Trophoblast cell (in vitro differentiated cells and primary cell): ENCODE results near the gene C11orf68.

Source experiments
- DNase-seq, 2 donors: peaks; one replicate each; pipeline ENCODE4 v3.0.0-alpha.2; 2016
- H2AFZ ChIP-seq: 2 replicates; pipeline ENCODE4 v1.6.1; 2013; ENCODE audit warnings: low read length, moderate library complexity, mild to moderate bottlenecking; ENCODE audit not compliant: insufficient read depth, poor library complexity
- H2AK5ac ChIP-seq: 2 replicates; pipeline ENCODE4 v1.6.1; 2013; ENCODE audit warnings: mild to moderate bottlenecking, low read length
- H2BK120ac ChIP-seq: 2 replicates; pipeline ENCODE4 v1.6.1; 2013; ENCODE audit warnings: low read length, mild to moderate bottlenecking, moderate library complexity; ENCODE audit not compliant: insufficient read depth, poor library complexity
- H2BK12ac ChIP-seq: 2 replicates; pipeline ENCODE4 v1.6.1; 2013; ENCODE audit warnings: mild to moderate bottlenecking, low read length, moderate library complexity
- H2BK5ac ChIP-seq: 2 replicates; pipeline ENCODE4 v1.6.1; 2013; ENCODE audit warnings: low read length, low read depth, moderate library complexity, mild to moderate bottlenecking; ENCODE audit not compliant: poor library complexity
- H3K14ac ChIP-seq: 2 replicates; pipeline ENCODE4 v1.6.1; 2013; ENCODE audit warnings: mild to moderate bottlenecking, low read length
- H3K18ac ChIP-seq: 2 replicates; pipeline ENCODE4 v1.6.1; 2013; ENCODE audit warnings: mild to moderate bottlenecking, low read length
- H3K23ac ChIP-seq: 2 replicates; pipeline ENCODE4 v1.6.1; 2013; ENCODE audit warnings: low read length
- H3K27ac ChIP-seq: 2 replicates; pipeline ENCODE4 v1.5.1; 2013; ENCODE audit warnings: low read depth, mild to moderate bottlenecking, inconsistent platforms, low read length, moderate library complexity
- H3K27me3 ChIP-seq: 2 replicates; pipeline ENCODE4 v1.6.1; 2013; ENCODE audit warnings: inconsistent platforms, mild to moderate bottlenecking, low read length, moderate library complexity; ENCODE audit not compliant: insufficient read depth
- H3K36me3 ChIP-seq, 2 experiments: 1 replicate in 1 of 2; 2 replicates in 1 of 2; pipeline ENCODE4 v1.6.1; 2013; ENCODE audit warnings: low read length in 2 of 2, mild to moderate bottlenecking in 2 of 2, moderate library complexity in 1 of 2; ENCODE audit not compliant: insufficient read depth in 2 of 2, control insufficient read depth in 1 of 2
- H3K4ac ChIP-seq: 2 replicates; pipeline ENCODE4 v1.6.1; 2013; ENCODE audit warnings: low read depth, mild to moderate bottlenecking, low read length, moderate library complexity
- H3K4me1 ChIP-seq, 2 experiments: 1 replicate in 1 of 2; 2 replicates in 1 of 2; pipeline ENCODE4 v1.6.1; 2013; ENCODE audit warnings: low read length in 2 of 2, mild to moderate bottlenecking in 2 of 2, moderate library complexity in 1 of 2; ENCODE audit not compliant: insufficient read depth in 2 of 2, control insufficient read depth in 1 of 2
- H3K4me2 ChIP-seq: 2 replicates; pipeline ENCODE4 v1.6.1; 2013; ENCODE audit warnings: inconsistent platforms, mild to moderate bottlenecking, low read length, moderate library complexity
- H3K4me3 ChIP-seq: 2 replicates; pipeline ENCODE4 v1.5.1; 2013; ENCODE audit warnings: mild to moderate bottlenecking, low read depth, low read length, inconsistent platforms
- H3K79me1 ChIP-seq: one replicate; pipeline ENCODE4 v1.6.1; 2013; ENCODE audit warnings: low read length
- H3K79me2 ChIP-seq: 2 replicates; pipeline ENCODE4 v1.6.1; 2013; ENCODE audit warnings: low read length, mild to moderate bottlenecking; ENCODE audit not compliant: control insufficient read depth, insufficient read depth, poor library complexity
- H3K9ac ChIP-seq: 2 replicates; pipeline ENCODE4 v1.6.1; 2013; ENCODE audit warnings: mild to moderate bottlenecking, low read length
- H3K9me3 ChIP-seq: 2 replicates; pipeline ENCODE4 v1.6.1; 2013; ENCODE audit warnings: low read depth, mild to moderate bottlenecking, control low read depth, inconsistent platforms, low read length; ENCODE audit not compliant: insufficient read depth
- H4K12ac ChIP-seq: 2 replicates; pipeline ENCODE4 v1.6.1; 2013; ENCODE audit warnings: low read depth, mild to moderate bottlenecking, low read length, moderate library complexity
- H4K8ac ChIP-seq: 2 replicates; pipeline ENCODE4 v1.6.1; 2013; ENCODE audit warnings: low read depth, mild to moderate bottlenecking, low read length, moderate library complexity
- H4K91ac ChIP-seq: one replicate; pipeline ENCODE4 v1.6.1; 2013; ENCODE audit warnings: low read depth, mild to moderate bottlenecking, low read length, moderate library complexity
- WGBS: extraction: QIAGEN DNeasy Blood & Tissue Kit; methylation state at CpG from one replicate; pipeline ENCODE4 v1.1.7; 2013; ENCODE audit warnings: missing lambda C conversion rate; ENCODE audit not compliant: insufficient read length, insufficient coverage; ENCODE audit errors: extremely low coverage; 5-methylcytosine and 5-hydroxymethylcytosine counted together

Gene C11orf68

GRCh38 chr11:65882120-65883057 lies 36.5 kb downstream of the C11orf68 start:
- DNase-seq, result no peak
- no peak overlapping the region for H4K91ac ChIP-seq
- H3K4me3 ChIP-seq, result no peak overlapping the region
- H3K79me2 ChIP-seq, result no peaks in the 10 kb centered on the region
- no peak overlapping the region for H2BK120ac ChIP-seq
- WGBS, result no CpG with 5 or more reads among the region's 30 CpGs
- H3K4me1 ChIP-seq, result peaks cover 2 to 6% of the 10 kb centered on the region in 2 experiments
- H3K79me1 ChIP-seq, result no peaks in the 10 kb centered on the region
- H3K4ac ChIP-seq, result no peak overlapping the region
- no peak overlapping the region for H3K27ac ChIP-seq
- H3K18ac ChIP-seq, result no peak overlapping the region
- H3K9ac ChIP-seq, result no peak overlapping the region
- H4K12ac ChIP-seq, result no peak overlapping the region
- H2BK12ac ChIP-seq, result no peak overlapping the region
- H3K27me3 ChIP-seq, result no peaks in the 10 kb centered on the region
- no peak overlapping the region for H3K4me2 ChIP-seq
- no peak overlapping the region for H2AFZ ChIP-seq
- no peak overlapping the region for H3K23ac ChIP-seq
- H4K8ac ChIP-seq, result no peak overlapping the region
- peaks cover 2% of the 10 kb centered on the region for H3K9me3 ChIP-seq
- no peak overlapping the region for H2BK5ac ChIP-seq
- H2AK5ac ChIP-seq, result no peak overlapping the region
- peaks cover 46 to 49% of the 10 kb centered on the region in 2 experiments for H3K36me3 ChIP-seq
- no peak overlapping the region for H3K14ac ChIP-seq

GRCh38 chr11:65880844-65881421 lies 37.9 kb downstream of the C11orf68 start:
- H3K79me1 ChIP-seq, result no peaks in the 10 kb centered on the region
- no peak overlapping the region for H4K12ac ChIP-seq

GRCh38 chr11:65880027-65880426 lies 38.8 kb downstream of the C11orf68 start:
- Histone ChIP-seq H4K12ac (no peak overlapping the region), H3K79me1 (no peaks in the 10 kb centered on the region), H2BK5ac (no peak overlapping the region), H3K18ac (no peak overlapping the region), H3K27me3 (no peaks in the 10 kb centered on the region), H3K27ac (no peak overlapping the region), H4K8ac (no peak overlapping the region), H3K9me3 (peaks cover 2% of the 10 kb centered on the region), H3K79me2 (no peaks in the 10 kb centered on the region), H2BK120ac (no peak overlapping the region), H2AFZ (no peak overlapping the region), H3K9ac (no peak overlapping the region), H2BK12ac (no peak overlapping the region), H2AK5ac (no peak overlapping the region), H3K4me3 (no peak overlapping the region), H3K36me3 (peaks cover 30 to 34% of the 10 kb centered on the region in 2 experiments), H3K23ac (no peak overlapping the region), H3K4me2 (no peak overlapping the region), H3K4ac (no peak overlapping the region), H3K14ac (no peak overlapping the region), H4K91ac (no peak overlapping the region), H3K4me1 (peaks cover 0 to 5% of the 10 kb centered on the region in 2 experiments)
- no CpG with 5 or more reads among the region's 7 CpGs for WGBS
- no peak for DNase-seq

More at GRCh38 chr11:65880844-65881421, 37.9 kb downstream of the C11orf68 start:
- no peak for DNase-seq
- no peaks in the 10 kb centered on the region for H3K79me2 ChIP-seq
- no peak overlapping the region for H3K14ac ChIP-seq
- H4K8ac ChIP-seq, result no peak overlapping the region
- no peak overlapping the region for H3K4me3 ChIP-seq
- no peak overlapping the region for H2BK5ac ChIP-seq
- no peak overlapping the region for H3K9ac ChIP-seq
- H3K4ac ChIP-seq, result no peak overlapping the region
- WGBS, result no CpG with 5 or more reads among the region's 7 CpGs
- no peak overlapping the region for H3K18ac ChIP-seq
- no peak overlapping the region for H3K4me2 ChIP-seq
- H4K91ac ChIP-seq, result no peak overlapping the region
- H3K27me3 ChIP-seq, result no peaks in the 10 kb centered on the region
- H3K23ac ChIP-seq, result no peak overlapping the region
- H2AFZ ChIP-seq, result no peak overlapping the region
- no peak overlapping the region for H2BK12ac ChIP-seq
- H2BK120ac ChIP-seq, result no peak overlapping the region
- H2AK5ac ChIP-seq, result no peak overlapping the region
- H3K4me1 ChIP-seq, result peaks cover 0 to 5% of the 10 kb centered on the region in 2 experiments
- peaks cover 36 to 42% of the 10 kb centered on the region in 2 experiments for H3K36me3 ChIP-seq
- H3K9me3 ChIP-seq, result peaks cover 2% of the 10 kb centered on the region
- no peak overlapping the region for H3K27ac ChIP-seq

- Histone ChIP-seq H3K4me2 (no peak within 1 kb of the TSS), H3K27ac (no peak within 1 kb of the TSS), H3K23ac (no peak within 1 kb of the TSS), H2BK5ac (no peak within 1 kb of the TSS), H3K79me1 (no peaks in the 10 kb centered on the region), H3K27me3 (no peaks in the 10 kb centered on the region), H3K14ac (no peak within 1 kb of the TSS), H3K4ac (no peak within 1 kb of the TSS), H3K9ac (peak within 1 kb of the TSS; percentile 70), H4K8ac (no peak within 1 kb of the TSS), H2AK5ac (no peak within 1 kb of the TSS), H3K4me3 (no peak within 1 kb of the TSS), H2AFZ (no peak within 1 kb of the TSS), H2BK120ac (no peak within 1 kb of the TSS), H3K36me3 (peaks cover 27 to 30% of the 10 kb centered on the region in 2 experiments), H3K18ac (no peak within 1 kb of the TSS), H4K91ac (no peak within 1 kb of the TSS), H3K79me2 (no peaks in the 10 kb centered on the region), H3K9me3 (peaks cover 2% of the 10 kb centered on the region), H2BK12ac (no peak within 1 kb of the TSS), H4K12ac (no peak within 1 kb of the TSS), H3K4me1 (peaks cover 0 to 5% of the 10 kb centered on the region in 2 experiments)
- DNase-seq, result no peak
- WGBS, result no CpG with 5 or more reads among the region's 7 CpGs
Observed at GRCh38 chr11:65879617-65880016, 39.2 kb downstream of the C11orf68 start, which contains the start of gene CTSW. CTSW (plus strand) TSS chr11:65879837; CDS start chr11:65879855, 18 bp downstream.
